Measurements from ENCODE around the gene MORF4L1.
"Not testable (repeated sequence)": the region's sequence is repeated elsewhere in the genome, so short reads cannot be mapped to it uniquely, and the experiment has no call there.

MORF4L1 gene

GRCh38 chr15:78872972-78873792 lies 492 bp downstream of the MORF4L1 start:
- H3F3A ChIP-seq (ENCODE audit: low read depth): no peaks in the 10 kb centered on the region
- no peaks in the 10 kb centered on the region for H3K9me3 ChIP-seq (ENCODE audit: insufficient read depth, low read depth, low read length)
- peaks cover 53% of the 10 kb centered on the region for H3K79me2 ChIP-seq (ENCODE audit: insufficient read depth, low read length)
- peak overlapping the region; percentile 100 for H3K9ac ChIP-seq (ENCODE audit: low read depth, low read length, poor library complexity, severe bottlenecking)
- no peak for TF ChIP-seq EZH2phosphoT487 (IDR thresholded peaks at IDR 0.05; ENCODE audit: borderline replicate concordance)
- peak; percentile 62 for TF ChIP-seq CTCF (conservative IDR thresholded peaks at IDR 0.05; ENCODE audit: low read length)
- H3K4me3 ChIP-seq (ENCODE audit: low read length, poor library complexity, severe bottlenecking): peak overlapping the region; percentile 96
- H2AFZ ChIP-seq (ENCODE audit: low read length): peak overlapping the region; percentile 78
- peaks cover 4% of the 10 kb centered on the region for H3K27me3 ChIP-seq (ENCODE audit: insufficient read depth, low read length, poor library complexity, severe bottlenecking)
- H4K20me1 ChIP-seq (ENCODE audit: insufficient read depth, low read length, poor library complexity, severe bottlenecking): peaks cover 46% of the 10 kb centered on the region
- peaks cover 34% of the 10 kb centered on the region for H3K4me1 ChIP-seq (ENCODE audit: insufficient read depth, low read length, poor library complexity, severe bottlenecking)
- H3K4me2 ChIP-seq (ENCODE audit: low read depth, low read length, poor library complexity, severe bottlenecking): peak overlapping the region; percentile 94
- H3K9me2 ChIP-seq (replicated peaks; ENCODE audit: low read depth, low read length): no peaks in the 10 kb centered on the region
- no peaks in the 10 kb centered on the region for H3K36me3 ChIP-seq (ENCODE audit: insufficient read depth, low read length)

GRCh38 chr15:78873793-78874765 lies 1.4 kb downstream of the MORF4L1 start:
- no peaks in the 10 kb centered on the region for H3K9me3 ChIP-seq (ENCODE audit: insufficient read depth, low read depth, low read length)
- peaks cover 62% of the 10 kb centered on the region for H3K79me2 ChIP-seq (ENCODE audit: insufficient read depth, low read length)
- peak overlapping the region; percentile 96 for H3K4me3 ChIP-seq (ENCODE audit: low read length, poor library complexity, severe bottlenecking)
- H3K27me3 ChIP-seq (ENCODE audit: insufficient read depth, low read length, poor library complexity, severe bottlenecking): peaks cover 4% of the 10 kb centered on the region
- H3K9ac ChIP-seq (ENCODE audit: low read depth, low read length, poor library complexity, severe bottlenecking): peak overlapping the region; percentile 100
- H3K4me2 ChIP-seq (ENCODE audit: low read depth, low read length, poor library complexity, severe bottlenecking): peak overlapping the region; percentile 94
- H3K9me2 ChIP-seq (replicated peaks; ENCODE audit: low read depth, low read length): no peaks in the 10 kb centered on the region
- no peak overlapping the region for H2AFZ ChIP-seq (ENCODE audit: low read length)
- no peaks in the 10 kb centered on the region for H3F3A ChIP-seq (ENCODE audit: low read depth)
- H3K36me3 ChIP-seq (ENCODE audit: insufficient read depth, low read length): no peaks in the 10 kb centered on the region
- TF ChIP-seq EZH2phosphoT487 (IDR thresholded peaks at IDR 0.05; ENCODE audit: borderline replicate concordance) (no peak), CTCF (conservative IDR thresholded peaks at IDR 0.05; ENCODE audit: low read length) (peak; percentile 2; the same call in 1 of the 2 replicates)
- peaks cover 42% of the 10 kb centered on the region for H3K4me1 ChIP-seq (ENCODE audit: insufficient read depth, low read length, poor library complexity, severe bottlenecking)
- H4K20me1 ChIP-seq (ENCODE audit: insufficient read depth, low read length, poor library complexity, severe bottlenecking): peaks cover 55% of the 10 kb centered on the region

- TF ChIP-seq CTCF (conservative IDR thresholded peaks at IDR 0.05; ENCODE audit: low read length): no peak
- TF ChIP-seq EZH2phosphoT487 (IDR thresholded peaks at IDR 0.05; ENCODE audit: borderline replicate concordance): no peak
- no peaks in the 10 kb centered on the region for H3K9me2 ChIP-seq (replicated peaks; ENCODE audit: low read depth, low read length)
- peaks cover 55% of the 10 kb centered on the region for H3K4me1 ChIP-seq (ENCODE audit: insufficient read depth, low read length, poor library complexity, severe bottlenecking)
- H3K4me3 ChIP-seq (ENCODE audit: low read length, poor library complexity, severe bottlenecking): peak overlapping the region; percentile 96
- H3K36me3 ChIP-seq (ENCODE audit: insufficient read depth, low read length): peaks cover 5% of the 10 kb centered on the region
- H3K4me2 ChIP-seq (ENCODE audit: low read depth, low read length, poor library complexity, severe bottlenecking): peak overlapping the region; percentile 94
- H2AFZ ChIP-seq (ENCODE audit: low read length): no peak overlapping the region
- H3F3A ChIP-seq (ENCODE audit: low read depth): no peaks in the 10 kb centered on the region
- H3K27me3 ChIP-seq (ENCODE audit: insufficient read depth, low read length, poor library complexity, severe bottlenecking): peaks cover 4% of the 10 kb centered on the region
- H3K79me2 ChIP-seq (ENCODE audit: insufficient read depth, low read length): peaks cover 75% of the 10 kb centered on the region
- peak overlapping the region; percentile 100 for H3K9ac ChIP-seq (ENCODE audit: low read depth, low read length, poor library complexity, severe bottlenecking)
- peaks cover 68% of the 10 kb centered on the region for H4K20me1 ChIP-seq (ENCODE audit: insufficient read depth, low read length, poor library complexity, severe bottlenecking)
- no peaks in the 10 kb centered on the region for H3K9me3 ChIP-seq (ENCODE audit: insufficient read depth, low read depth, low read length)
Observed at GRCh38 chr15:78875107-78875914, 2.6 kb downstream of the MORF4L1 start.

- H3K9me2 ChIP-seq (replicated peaks; ENCODE audit: low read depth, low read length); H2AFZ ChIP-seq (ENCODE audit: low read length); H3K9me3 ChIP-seq (ENCODE audit: insufficient read depth, low read depth, low read length); H3F3A ChIP-seq (ENCODE audit: low read depth); H3K27me3 ChIP-seq (ENCODE audit: insufficient read depth, low read length, poor library complexity, severe bottlenecking): not testable (repeated sequence)
- peaks cover 91% of the 10 kb centered on the region for H3K79me2 ChIP-seq (ENCODE audit: insufficient read depth, low read length)
- peaks cover 64% of the 10 kb centered on the region for H3K4me1 ChIP-seq (ENCODE audit: insufficient read depth, low read length, poor library complexity, severe bottlenecking)
- peak overlapping the region; percentile 96 for H3K4me3 ChIP-seq (ENCODE audit: low read length, poor library complexity, severe bottlenecking)
- peak overlapping the region; percentile 100 for H3K9ac ChIP-seq (ENCODE audit: low read depth, low read length, poor library complexity, severe bottlenecking)
- peaks cover 22% of the 10 kb centered on the region for H3K36me3 ChIP-seq (ENCODE audit: insufficient read depth, low read length)
- peak overlapping the region; percentile 94 for H3K4me2 ChIP-seq (ENCODE audit: low read depth, low read length, poor library complexity, severe bottlenecking)
- H4K20me1 ChIP-seq (ENCODE audit: insufficient read depth, low read length, poor library complexity, severe bottlenecking): peaks cover 84% of the 10 kb centered on the region
Observed at GRCh38 chr15:78876954-78877353, 4.3 kb downstream of the MORF4L1 start.
